Effector memory CD4-positive, alpha-beta T cell (primary cell): ENCODE results near the gene EMILIN2.
"Not testable (repeated sequence)": the region's sequence is repeated elsewhere in the genome, so short reads cannot be mapped to it uniquely, and the experiment has no call there.

Source experiments
- DNase-seq, 3 donors: peaks; one replicate each; pipeline ENCODE4 v3.0.0-alpha.2; 2020
- H3K27ac ChIP-seq: 2 replicates; pipeline ENCODE4 v1.7.0; 2013; ENCODE audit warnings: mild to moderate bottlenecking, low read length, moderate library complexity; ENCODE audit not compliant: insufficient read depth, poor library complexity, severe bottlenecking
- H3K27me3 ChIP-seq: replicated peaks from 2 replicates; pipeline ENCODE4 v1.7.0; 2013; ENCODE audit warnings: mild to moderate bottlenecking, low read length; ENCODE audit not compliant: insufficient read depth, control insufficient read depth, poor library complexity, severe bottlenecking
- H3K36me3 ChIP-seq: 2 replicates; pipeline ENCODE4 v1.7.0; 2013; ENCODE audit warnings: mild to moderate bottlenecking, low read length, moderate library complexity; ENCODE audit not compliant: control insufficient read depth, insufficient read depth
- H3K4me1 ChIP-seq: 2 replicates; pipeline ENCODE4 v1.7.0; 2013; ENCODE audit warnings: low read length, mild to moderate bottlenecking; ENCODE audit not compliant: control insufficient read depth, insufficient read depth, poor library complexity, severe bottlenecking
- H3K4me3 ChIP-seq: 2 replicates; pipeline ENCODE4 v1.7.0; 2013; ENCODE audit warnings: low read length, low read depth, mild to moderate bottlenecking; ENCODE audit not compliant: insufficient read depth, poor library complexity, severe bottlenecking
- H3K9me3 ChIP-seq: 2 replicates; pipeline ENCODE4 v1.7.0; 2013; ENCODE audit warnings: mild to moderate bottlenecking, low read length, moderate library complexity; ENCODE audit not compliant: control insufficient read depth

The EMILIN2 gene

GRCh38 chr18:2911533-2911932 is 64.7 kb downstream of the EMILIN2 start:
- peaks cover 9% of the 10 kb centered on the region for H3K4me1 ChIP-seq
- H3K27me3 ChIP-seq, result no peaks in the 10 kb centered on the region
- no peak overlapping the region for H3K4me3 ChIP-seq
- H3K36me3 ChIP-seq, result peaks cover 38% of the 10 kb centered on the region
- H3K27ac ChIP-seq, result no peak overlapping the region
- H3K9me3 ChIP-seq, result no peaks in the 10 kb centered on the region
- DNase-seq, result no peak

DNA sequence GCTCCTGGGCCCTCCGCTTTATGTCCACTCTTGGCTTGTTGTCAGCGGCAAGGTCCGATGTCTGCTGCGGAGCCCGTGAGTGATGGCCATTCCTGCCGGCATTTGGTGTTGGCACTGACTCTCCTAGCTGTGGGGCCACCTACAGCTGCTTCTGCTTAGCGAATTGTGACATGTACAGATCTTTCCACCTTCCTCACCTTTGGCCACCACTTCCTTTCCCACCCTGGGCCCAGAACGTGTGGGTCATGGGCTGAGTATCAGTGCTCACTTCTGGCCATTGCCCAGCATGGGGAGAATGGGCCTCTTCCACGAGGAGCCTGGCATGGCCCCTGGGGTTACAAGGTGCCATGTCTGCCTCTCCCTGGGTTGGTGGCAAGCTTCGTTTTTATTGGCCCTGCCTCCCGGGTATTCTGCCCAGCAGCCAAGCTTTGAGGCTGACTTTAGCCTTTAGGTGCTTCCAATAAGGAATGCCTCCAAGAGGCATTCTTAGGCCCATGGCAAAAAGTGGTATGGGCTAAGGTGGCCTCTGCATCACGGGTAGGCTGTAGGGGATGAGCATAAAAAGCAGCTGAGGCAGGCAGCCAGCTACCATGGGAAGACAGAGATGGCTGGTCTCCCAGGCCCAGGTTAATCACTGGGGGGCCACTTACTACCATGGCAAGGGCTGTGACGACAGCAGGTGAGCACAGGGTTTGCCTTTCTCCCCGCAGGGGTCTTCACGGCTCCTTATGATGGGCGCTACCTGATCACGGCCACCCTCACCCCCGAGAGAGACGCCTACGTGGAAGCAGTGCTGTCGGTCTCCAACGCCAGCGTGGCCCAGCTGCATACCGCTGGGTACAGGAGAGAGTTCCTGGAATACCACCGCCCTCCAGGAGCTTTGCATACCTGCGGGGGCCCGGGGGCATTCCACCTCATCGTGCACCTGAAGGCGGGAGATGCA is 65.8 kb downstream of the EMILIN2 start:
- Histone ChIP-seq H3K36me3 (peaks cover 42% of the 10 kb centered on the region), H3K27me3 (no peaks in the 10 kb centered on the region), H3K27ac (no peak overlapping the region), H3K9me3 (no peaks in the 10 kb centered on the region), H3K4me1 (peaks cover 2% of the 10 kb centered on the region), H3K4me3 (no peak overlapping the region)
- DNase-seq, result no peak

- Histone ChIP-seq H3K4me3 (no peak overlapping the region), H3K27me3 (no peaks in the 10 kb centered on the region), H3K36me3 (peaks cover 48% of the 10 kb centered on the region), H3K4me1 (no peaks in the 10 kb centered on the region), H3K27ac (no peak overlapping the region), H3K9me3 (no peaks in the 10 kb centered on the region)
- no peak for DNase-seq
These were observed 66.7 kb downstream of the EMILIN2 start for GRCh38 chr18:2913398-2914005.

GRCh38 chr18:2914185-2914880 is 67.5 kb downstream of the EMILIN2 start:
- H3K4me1 ChIP-seq, result no peaks in the 10 kb centered on the region
- no peaks in the 10 kb centered on the region for H3K9me3 ChIP-seq
- DNase-seq, result no peak
- no peak overlapping the region for H3K4me3 ChIP-seq
- H3K27me3 ChIP-seq, result no peaks in the 10 kb centered on the region
- peaks cover 56% of the 10 kb centered on the region for H3K36me3 ChIP-seq
- no peak overlapping the region for H3K27ac ChIP-seq

- H3K9me3 ChIP-seq, result no peaks in the 10 kb centered on the region
- no peaks in the 10 kb centered on the region for H3K4me1 ChIP-seq
- H3K27me3 ChIP-seq, result no peaks in the 10 kb centered on the region
- H3K36me3 ChIP-seq, result peaks cover 61% of the 10 kb centered on the region
- no peak for DNase-seq
- no peak overlapping the region for H3K4me3 ChIP-seq
- no peak overlapping the region for H3K27ac ChIP-seq
These were observed 68.1 kb downstream of the EMILIN2 start for GRCh38 chr18:2914881-2915240.

DNA sequence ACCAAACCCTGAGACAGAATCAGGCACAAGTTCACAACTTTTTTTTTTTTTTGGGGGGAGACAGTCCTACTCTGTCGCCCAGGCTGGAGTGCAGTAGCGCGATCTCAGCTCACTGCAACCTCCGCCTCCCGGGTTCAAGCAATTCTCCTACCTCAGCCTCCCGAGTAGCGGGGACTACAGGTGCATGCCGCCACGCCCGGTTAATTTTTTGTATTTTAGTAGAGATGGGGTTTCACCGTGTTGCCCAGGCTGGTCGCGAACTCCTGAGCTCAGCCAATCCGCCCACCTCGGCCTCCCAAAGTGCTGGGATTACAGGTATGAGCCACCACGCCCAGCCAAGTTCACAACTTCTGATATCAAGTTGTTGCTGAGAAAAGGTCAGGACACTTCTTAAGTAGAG is 68.7 kb downstream of the EMILIN2 start:
- H3K36me3 ChIP-seq, result peaks cover 64% of the 10 kb centered on the region

GRCh38 chr18:2916184-2916583 is 69.4 kb downstream of the EMILIN2 start:
- peaks cover 71% of the 10 kb centered on the region for H3K36me3 ChIP-seq
- no peak for DNase-seq
- H3K27ac ChIP-seq, result no peak overlapping the region

More for the DNA sequence above, 68.7 kb downstream of the EMILIN2 start:
- H3K27ac ChIP-seq, DNase-seq, H3K4me1 ChIP-seq, H3K27me3 ChIP-seq, H3K4me3 ChIP-seq, H3K9me3 ChIP-seq: not testable (repeated sequence)

DNA sequence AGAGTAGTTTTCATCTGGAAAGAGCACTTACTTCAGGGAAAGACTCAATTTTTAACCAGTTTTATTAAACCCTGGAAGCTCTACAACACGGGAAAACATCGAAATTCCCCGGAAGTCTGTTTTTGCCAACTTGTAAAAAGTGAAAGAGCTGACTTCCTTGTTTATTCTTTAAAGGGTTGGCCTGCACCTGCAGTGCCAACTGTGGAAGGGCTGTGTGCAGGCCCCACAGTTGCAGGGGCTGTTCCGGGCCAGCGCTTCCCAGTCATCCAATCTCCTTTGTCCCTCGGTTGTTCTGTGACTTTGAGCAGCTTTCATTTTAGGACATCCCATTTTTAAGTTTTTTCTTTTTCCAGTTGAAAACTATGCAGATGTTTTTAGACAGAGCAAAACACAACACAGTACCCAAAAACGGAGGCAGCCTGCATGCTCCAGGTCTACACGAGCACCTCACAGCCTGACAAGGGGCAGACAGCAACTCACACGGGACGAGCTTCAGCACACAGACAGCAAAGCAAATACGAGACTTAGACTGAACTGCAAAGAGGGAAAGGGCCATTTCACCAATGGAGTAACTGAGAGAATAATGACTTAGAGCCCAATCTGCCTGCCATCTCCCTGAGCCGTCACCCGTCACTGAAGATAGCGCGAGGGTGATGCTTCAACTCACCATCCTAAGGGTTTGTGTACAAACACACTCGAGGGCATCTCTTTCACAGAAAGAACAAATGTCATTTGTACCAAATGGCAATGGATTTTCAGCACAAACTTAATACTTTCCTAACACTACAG is 70.6 kb downstream of the EMILIN2 start:
- H3K27ac ChIP-seq, result no peak overlapping the region
- H3K4me3 ChIP-seq, result no peak overlapping the region
- no peak for DNase-seq
- H3K9me3 ChIP-seq, result no peaks in the 10 kb centered on the region
- H3K27me3 ChIP-seq, result no peaks in the 10 kb centered on the region
- H3K4me1 ChIP-seq, result no peaks in the 10 kb centered on the region
- H3K36me3 ChIP-seq, result peaks cover 82% of the 10 kb centered on the region

More at GRCh38 chr18:2916184-2916583, 69.4 kb downstream of the EMILIN2 start:
- Histone ChIP-seq H3K27me3 (no peaks in the 10 kb centered on the region), H3K4me1 (no peaks in the 10 kb centered on the region), H3K9me3 (no peaks in the 10 kb centered on the region), H3K4me3 (no peak overlapping the region)

DNA sequence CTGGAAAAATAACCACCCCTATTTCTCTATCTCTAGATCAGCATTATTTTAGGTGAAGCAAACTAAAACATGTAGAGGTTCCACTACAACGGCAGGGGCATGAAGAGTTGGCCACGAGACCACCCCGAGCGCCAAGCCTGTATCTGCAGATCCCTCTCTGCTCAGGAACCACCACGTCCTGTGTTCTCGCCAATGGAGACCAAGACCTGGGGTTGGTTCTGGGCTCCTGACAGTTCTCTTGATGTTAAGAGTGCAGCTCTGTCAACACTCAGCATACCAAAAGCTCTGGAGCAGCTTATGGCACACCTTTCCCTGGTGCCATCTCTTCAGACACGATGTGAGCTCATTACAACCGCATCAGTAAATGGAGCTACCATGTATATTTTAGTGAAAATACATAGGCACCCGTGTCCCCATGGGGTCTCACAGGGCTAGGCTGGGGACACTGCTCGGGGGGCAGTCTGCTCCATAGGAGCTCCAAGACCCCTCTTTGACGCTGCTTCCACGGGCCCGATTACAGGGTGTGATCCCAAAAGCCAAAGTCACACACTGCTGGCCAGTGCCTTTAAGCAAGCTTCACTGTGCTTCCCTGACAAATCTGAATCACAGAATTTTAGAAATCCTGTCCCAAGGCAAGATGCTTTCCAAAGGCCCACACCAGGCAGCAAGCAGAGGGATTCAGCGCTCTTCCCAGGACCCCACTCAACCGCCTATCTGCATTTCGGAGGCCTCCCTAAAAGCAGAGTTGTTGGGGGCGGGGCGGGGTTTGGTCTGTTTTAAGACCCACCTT is 72.2 kb downstream of the EMILIN2 start:
- no peak for DNase-seq
- Histone ChIP-seq H3K4me3 (no peak overlapping the region), H3K27me3 (no peaks in the 10 kb centered on the region), H3K27ac (no peak overlapping the region), H3K9me3 (no peaks in the 10 kb centered on the region), H3K4me1 (no peaks in the 10 kb centered on the region), H3K36me3 (peaks cover 83% of the 10 kb centered on the region)
